ENCODE results near the gene PP2D1.
"Not testable (repeated sequence)": the region's sequence is repeated elsewhere in the genome, so short reads cannot be mapped to it uniquely, and the experiment has no call there.

PP2D1 gene

DNA sequence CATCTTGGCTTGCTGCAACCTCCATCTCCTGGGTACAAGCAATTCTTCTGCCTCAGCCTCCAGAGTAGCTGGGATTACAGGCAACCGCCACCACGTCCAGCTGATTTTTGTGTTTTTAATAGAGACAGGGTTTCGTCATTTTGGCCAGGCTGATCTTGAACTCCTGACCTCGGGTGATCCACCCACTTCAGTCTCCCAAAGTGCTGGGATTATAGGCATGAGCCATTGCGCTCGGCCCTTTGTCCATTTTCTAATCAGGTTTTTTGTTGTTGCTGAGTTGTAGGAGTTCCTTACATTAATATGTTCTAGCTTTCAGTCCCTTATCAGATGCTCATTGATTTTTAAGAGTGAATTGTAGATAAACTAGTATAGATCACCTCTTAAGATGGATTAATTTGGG lies 44.9 kb downstream of the PP2D1 start:
- no peak for DNase-seq (ENCODE audit: low read depth)

DNA sequence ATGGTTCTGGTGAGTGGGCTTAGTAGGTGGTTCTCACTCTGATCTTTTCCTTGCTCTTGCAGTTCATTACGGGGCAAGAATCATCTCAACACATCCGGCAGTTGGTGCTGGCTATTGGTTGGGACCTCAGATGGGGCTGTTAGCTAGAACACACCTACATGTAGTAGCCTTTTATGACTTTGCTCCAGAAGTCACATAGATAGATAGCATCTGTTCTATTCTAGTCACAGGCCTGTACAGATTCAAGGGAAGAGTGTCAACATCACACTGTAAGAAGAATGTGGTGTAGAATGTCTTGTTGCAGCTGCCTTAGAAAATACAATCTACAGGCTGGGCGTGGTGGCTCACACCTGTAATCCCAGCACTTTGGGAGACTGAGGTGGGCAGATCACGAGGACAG lies 50.1 kb downstream of the PP2D1 start:
- no peak for DNase-seq (ENCODE audit: low read depth)

DNA sequence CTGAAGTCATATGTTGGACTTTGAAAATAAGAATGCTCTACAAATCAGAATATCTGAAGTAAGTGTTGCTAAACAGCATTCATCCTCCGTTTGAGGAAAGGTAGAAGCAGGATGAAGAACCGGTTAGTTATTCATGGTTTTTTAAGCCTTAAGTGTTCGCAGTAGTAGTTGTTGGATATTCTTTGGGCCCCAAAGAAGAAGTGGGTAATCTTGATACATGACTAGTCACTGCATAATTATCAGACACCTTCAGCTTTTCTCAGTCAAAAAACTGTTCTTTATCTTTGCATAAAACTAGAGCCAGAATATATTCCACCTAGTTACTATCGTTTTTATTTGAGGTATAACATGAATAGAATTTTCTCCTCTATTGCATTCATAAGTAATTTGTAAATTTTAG lies 51.4 kb downstream of the PP2D1 start:
- no peak for DNase-seq (ENCODE audit: low read depth)

DNA sequence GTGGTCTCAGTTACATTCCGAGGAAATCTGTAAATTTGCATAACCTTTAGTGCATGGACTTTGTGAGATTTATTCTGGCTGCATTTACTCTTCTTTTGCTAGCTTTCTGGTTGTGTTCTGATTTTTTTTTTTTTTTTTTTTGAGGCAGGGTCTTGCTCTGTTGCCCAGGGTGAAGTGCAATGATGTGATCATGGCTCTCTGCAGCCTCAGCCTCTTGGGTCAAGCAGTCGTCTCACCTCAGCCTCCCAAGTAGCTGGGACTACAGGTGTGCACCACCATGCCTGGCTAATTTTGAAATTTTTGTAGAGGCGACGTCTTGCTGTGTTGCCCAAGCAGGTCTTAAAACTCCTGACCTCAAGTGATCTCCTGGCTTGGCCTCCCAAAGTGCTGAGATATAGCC lies 52.6 kb downstream of the PP2D1 start:
- no peak for DNase-seq (ENCODE audit: low read depth)

DNA sequence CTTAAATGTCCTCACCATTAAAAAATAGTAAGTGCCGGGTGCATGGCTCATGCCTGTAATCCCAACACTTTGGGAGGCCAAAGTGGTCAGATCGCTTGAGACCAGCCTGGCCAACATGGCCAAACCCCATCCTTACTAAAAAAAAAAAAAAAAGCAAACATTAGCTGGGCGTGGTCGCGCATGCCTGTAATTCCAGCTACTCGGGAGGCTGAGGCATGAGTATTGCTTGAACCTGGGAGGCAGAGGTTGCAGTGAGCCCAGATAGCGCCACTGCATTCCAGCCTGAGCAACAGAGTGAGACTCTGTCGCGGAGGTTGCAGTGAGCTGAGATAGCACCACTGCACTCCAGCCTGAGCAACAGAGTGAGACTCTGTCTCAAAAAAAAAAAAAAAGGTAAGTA lies 54.7 kb downstream of the PP2D1 start:
- not testable (repeated sequence) for DNase-seq (ENCODE audit: low read depth)

DNA sequence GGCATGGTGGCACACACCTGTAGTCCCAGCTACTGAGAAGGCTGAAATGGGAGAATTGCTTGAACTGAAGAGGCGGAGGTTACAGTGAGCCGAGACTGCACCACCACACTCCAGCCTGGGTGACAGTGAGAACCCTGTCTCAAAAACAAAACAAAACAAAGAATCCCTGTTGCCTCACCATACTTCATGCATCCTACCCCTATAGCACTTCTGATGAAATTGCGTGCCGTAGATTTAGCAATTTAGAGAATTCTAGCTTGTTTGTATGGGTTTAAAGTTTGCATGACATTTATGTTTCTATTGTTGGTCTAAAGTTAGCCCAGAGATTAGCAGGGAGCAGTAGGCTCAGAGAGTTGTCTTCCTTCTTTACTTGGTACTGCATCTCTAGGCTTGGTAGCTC lies 57.4 kb downstream of the PP2D1 start:
- no peak for DNase-seq (ENCODE audit: low read depth)

DNA sequence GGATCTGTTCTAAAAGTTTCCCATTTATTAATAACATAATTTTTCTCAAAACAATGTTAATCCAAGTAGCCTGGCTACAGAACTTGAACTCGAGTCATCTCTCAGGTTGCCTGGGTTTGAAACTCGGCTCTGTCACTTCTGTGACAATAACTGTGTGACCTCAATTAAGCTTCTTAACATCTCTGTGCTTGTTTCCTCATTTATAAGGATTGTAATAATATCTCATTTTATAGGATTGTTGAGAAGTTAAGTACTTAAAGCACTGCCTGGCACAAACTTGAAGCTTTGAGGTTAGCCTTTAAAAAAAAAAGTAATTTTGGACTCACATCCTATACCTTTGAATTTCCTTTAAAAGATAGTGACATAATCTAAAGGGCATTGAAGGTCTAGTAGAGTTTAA lies 61.7 kb downstream of the PP2D1 start:
- no peak for DNase-seq (ENCODE audit: low read depth)

DNA sequence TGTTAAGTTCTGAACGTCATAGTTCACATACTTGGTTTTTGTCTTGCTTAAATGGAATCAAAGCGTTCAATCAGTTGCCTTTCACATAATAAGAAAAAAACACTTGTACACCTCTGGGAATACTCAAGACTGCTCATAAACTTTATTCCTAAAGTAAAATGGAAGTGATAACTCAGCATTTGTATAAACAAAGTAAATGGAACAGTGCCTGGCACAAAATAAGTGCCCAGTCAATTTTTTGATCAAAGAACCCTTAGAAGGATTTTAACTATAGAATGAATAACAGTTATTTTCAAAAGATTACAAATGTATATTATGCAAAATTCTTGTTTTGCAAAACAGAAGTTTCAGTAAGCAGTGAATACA lies 63.9 kb downstream of the PP2D1 start:
- no peak for DNase-seq (ENCODE audit: low read depth)

DNA sequence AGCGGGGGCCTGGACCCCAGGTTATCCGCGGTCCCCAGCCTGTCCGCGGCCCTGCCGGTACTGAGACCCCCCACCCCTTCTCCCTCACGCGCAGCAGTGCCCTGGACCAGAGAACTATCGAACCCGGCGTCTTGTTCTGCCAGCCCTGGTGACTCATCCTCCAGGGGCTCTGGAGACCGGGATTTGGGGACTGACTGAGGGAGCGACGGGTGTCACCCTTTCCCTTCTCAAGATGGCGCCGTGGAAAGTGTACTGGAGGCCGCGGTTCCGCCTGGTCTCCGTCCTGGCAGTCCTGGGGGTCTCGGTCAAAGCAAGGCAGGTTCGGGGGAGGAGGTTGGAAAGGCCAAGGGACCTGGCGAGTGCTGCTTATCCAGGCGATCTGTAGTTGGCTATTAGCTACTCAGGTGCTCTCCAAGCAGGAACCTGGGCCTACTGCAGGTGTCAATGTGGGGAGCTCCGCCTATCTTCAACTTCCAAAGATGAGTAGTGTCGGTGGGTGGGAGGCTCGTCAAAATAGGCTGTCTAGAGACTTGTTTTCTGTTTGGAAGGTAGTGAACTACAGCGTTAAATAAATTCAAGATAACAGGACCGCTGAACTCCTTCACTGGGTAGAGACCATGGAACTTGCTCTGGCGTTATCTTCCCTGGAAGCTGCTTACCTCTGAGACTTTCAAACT lies 64.4 kb downstream of the PP2D1 start:
- no peak for DNase-seq (ENCODE audit: low read depth)

DNA sequence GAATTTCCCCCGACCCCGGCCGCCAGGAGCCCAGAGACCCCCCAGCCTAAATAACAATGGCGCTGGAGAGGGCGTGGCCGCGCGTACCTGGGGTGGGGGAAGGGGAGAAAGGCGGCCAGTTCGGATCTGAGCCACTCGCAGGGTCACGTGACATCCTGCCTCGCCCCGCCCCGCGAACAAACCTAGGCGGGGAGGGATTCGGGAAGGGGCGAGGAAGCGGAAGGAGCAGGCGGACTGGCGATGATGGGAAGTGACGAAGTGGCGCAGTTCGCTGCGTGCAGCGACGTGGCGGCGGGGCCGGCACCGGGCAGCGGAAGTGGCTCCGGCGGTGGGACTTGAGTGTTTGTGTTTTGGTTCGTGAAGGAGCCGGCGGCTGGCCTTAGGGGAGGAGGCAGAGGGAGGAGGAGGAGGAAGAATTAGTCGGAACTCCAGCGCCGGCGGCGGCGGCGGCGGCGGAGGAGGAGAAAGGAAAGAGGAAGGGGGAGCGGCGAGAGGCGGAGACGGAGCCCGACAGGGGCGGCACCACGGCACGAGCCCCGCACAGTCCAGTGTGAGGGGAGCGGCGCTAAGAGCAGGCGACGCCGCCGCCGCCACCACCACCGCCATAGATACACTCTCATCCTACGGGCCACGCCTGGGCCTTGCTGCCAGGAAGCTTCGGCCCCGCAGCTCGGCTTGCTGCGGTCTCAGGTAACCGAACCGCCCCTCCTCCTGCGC lies 65.1 kb downstream of the PP2D1 start, which contains the start of gene RAB5A:
RAB5A (plus strand) TSS at position 266 of the 717 bp plus-strand sequence. CDS start 3,802 bp downstream, outside the sequence.
- DNase-seq (ENCODE audit: low read depth), result peak; percentile 95

DNA sequence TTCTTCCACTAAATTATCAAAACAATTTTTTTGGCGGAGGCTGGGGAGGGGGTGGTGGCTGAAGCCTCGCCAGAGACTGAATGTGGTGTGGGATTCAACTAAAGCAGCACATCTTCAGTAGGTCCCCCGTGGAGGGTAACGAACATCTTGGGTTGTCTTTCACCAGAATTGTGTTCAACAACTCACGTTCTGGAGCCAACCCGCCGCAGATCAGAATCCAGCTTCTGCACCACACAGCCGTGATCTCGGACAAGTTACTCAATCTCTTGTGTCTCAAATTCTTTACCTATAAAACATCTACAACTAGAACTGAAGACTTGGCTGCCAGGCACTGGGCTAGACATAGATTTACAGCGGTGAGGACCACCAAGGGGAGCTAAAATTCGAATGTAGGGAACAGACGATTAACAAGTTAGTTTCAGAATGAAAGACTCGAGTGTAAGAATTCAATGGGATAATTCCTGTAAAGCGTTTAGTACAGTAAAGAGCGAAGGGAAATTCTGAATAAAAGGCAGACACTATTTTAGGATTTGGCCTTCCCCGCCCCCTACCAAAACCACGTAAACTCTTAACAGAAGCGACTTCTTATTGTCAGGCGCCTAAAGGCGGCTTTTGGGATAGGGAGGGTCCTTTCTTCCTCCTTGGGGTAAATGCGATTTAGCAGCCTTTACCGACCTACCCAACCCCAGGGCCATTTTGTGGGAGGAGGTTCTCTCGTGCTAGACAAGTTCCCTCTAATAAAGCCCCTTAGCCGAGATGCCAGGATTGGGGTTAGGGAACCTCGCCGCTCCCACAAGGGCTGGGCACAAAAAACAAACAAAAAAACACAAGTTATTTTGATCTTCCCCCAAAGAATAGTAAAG lies 65.9 kb downstream of the PP2D1 start:
- no peak for DNase-seq (ENCODE audit: low read depth)

DNA sequence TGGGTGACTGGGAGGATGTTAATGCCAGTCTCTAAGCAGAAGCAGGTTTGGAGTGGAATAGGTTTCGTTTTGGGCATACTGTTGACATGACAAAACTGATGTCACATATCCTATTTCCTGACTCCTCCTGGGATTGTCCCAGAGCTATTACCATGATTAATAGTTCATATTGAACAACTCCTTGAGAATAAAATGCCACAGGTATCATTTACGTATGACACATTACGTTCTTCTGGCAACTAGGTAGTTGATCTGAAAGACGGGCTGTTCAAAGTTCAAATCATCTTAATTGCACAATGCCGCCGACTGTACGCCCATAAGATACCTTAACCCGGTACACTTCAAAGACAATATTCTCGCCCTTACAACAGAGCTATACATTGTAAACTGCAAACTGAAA lies 66.5 kb downstream of the PP2D1 start:
- no peak for DNase-seq (ENCODE audit: low read depth)

DNA sequence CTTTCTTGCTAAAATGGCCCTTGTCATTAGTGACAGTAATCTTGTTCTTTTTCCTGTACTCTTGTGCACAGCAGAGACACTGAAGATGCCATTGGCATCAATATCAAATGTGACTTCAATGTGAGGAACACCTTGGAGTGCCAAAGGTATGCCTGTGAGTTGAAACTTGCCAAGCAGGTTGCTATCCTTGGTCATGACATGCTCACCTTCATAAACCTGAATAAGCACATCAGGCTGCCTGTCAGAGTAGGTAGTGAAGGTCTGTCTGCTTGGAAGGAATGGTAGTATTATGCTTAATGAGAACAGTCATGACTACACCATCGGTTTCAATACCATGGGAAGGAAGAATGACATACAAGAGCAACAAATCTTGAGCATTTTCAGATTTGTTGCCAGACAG lies 71.4 kb downstream of the PP2D1 start:
- no peak for DNase-seq (ENCODE audit: low read depth)

DNA sequence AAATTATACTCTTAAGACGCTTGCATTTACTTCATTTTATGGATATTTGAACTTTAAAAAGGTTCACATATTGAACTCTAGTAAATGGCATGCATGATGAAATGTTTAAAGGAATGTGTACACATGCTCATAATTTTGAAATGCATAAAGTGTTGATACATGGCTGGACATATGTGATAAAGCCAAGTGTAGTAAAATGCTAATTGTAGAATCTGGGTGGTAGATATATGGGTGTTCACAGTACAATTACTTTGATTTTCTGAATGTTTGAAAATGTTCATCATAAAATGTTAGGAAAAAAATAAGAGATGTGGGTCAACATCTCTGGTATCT lies 73.8 kb downstream of the PP2D1 start:
- no peak for DNase-seq (ENCODE audit: low read depth)

DNA sequence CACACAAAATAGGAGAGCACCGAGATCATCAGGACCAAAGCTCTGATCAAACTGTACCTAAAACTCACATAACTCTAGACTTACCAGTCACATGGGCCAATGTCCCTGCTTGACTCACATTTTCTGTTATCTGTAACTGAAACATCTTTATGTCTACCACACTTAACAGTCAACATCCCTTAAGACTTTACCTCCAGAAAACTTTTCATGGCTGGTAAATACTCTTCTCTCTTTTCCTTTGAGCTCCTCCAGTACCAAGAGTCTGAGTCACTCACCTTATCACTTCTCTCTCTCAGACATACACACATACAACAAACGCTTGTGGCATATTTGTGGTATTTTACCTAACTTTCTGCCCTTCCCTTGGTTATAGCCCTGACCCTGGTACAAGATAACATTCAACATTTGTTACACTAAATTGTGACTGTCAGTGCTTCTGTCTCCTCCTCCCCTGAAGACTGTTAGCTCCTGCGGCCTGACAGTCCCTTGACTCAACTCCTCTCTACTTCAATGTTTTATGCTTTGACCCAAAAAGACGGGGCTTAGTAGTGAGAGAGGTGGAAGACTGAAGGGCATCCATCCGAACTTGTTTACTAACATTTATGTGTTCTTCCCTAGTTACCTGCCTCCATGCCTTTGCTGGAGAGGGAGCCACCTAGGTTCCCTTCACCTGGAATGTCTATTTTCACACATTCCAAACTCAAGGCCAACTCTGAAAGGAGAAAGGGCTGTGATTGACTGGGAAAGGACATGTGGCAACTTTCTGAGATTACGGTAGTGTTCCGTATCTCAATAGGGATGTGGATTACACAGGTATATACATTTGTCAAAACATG lies 74.4 kb downstream of the PP2D1 start:
- no peak for DNase-seq (ENCODE audit: low read depth)
